Caco-2 (cell line): ENCODE results near the gene GSE1. TPM values are rescaled to one million over a fixed set of nuclear protein-coding genes. Genes with fewer than 3 reads are reported as not detected.

Experiments
- BruUV-seq: library from RNA; stranded (reverse); fragments of 400-500 nt; replicated peaks from 2 replicates; lab custom pipeline; 2021; lab: Mats Ljungman, UMichigan
- CTCF ChIA-PET: fragments of 300-600 bp; sonication (Branson Sonifier 250); formaldehyde crosslinking; loops from one replicate; lab custom pipeline; 2022; ENCODE audit warnings: antibody characterized with exemption; lab: Charles Lee
- POLR2A ChIA-PET: fragments of 300-600 bp; sonication (Branson Sonifier 250); formaldehyde crosslinking; loops from one replicate; lab custom pipeline; 2022; ENCODE audit warnings: antibody characterized with exemption; lab: Charles Lee
- DNase-seq, 2 experiments: peaks; one replicate each; pipeline versions ENCODE4 v3.0.0 to v3.0.0-alpha.2; 2020 to 2022
- H3K27me3 ChIP-seq: replicated peaks from 2 replicates; pipeline ENCODE4 v1.6.0; 2011; ENCODE audit warnings: low read length; ENCODE audit not compliant: control insufficient read depth, insufficient read depth
- H3K36me3 ChIP-seq: 2 replicates; pipeline ENCODE4 v1.5.1; 2011; ENCODE audit warnings: low read length; ENCODE audit not compliant: control insufficient read depth, insufficient read depth
- H3K4me1 ChIP-seq: fragments of 250-450 bp; sonication (Bioruptor Pico); 2 replicates; pipeline ENCODE4 v1.5.1; 2020; ENCODE audit warnings: mild to moderate bottlenecking
- H3K4me3 ChIP-seq: 2 replicates; pipeline ENCODE4 v1.5.1; 2011; ENCODE audit warnings: low read depth, mild to moderate bottlenecking, control low read depth, low read length
- H3K9me3 ChIP-seq: fragments of 250-450 bp; sonication (Bioruptor Pico); 2 replicates; pipeline ENCODE4 v1.5.1; 2020; ENCODE audit warnings: mild to moderate bottlenecking, moderate library complexity
- H3K27ac Mint-ChIP-seq: one replicate; pipeline ENCODE4 v1.8.0; 2022; ENCODE audit warnings: mixed read lengths; ENCODE audit not compliant: unreplicated experiment
- H3K27me3 Mint-ChIP-seq: one replicate; pipeline ENCODE4 v1.8.0; 2022; ENCODE audit warnings: mixed read lengths; ENCODE audit not compliant: insufficient read depth, unreplicated experiment
- H3K36me3 Mint-ChIP-seq: one replicate; pipeline ENCODE4 v1.8.0; 2022; ENCODE audit warnings: mild to moderate bottlenecking, mixed read lengths; ENCODE audit not compliant: insufficient read depth, unreplicated experiment
- H3K4me1 Mint-ChIP-seq: one replicate; pipeline ENCODE4 v1.8.0; 2022; ENCODE audit warnings: low read depth, mixed read lengths; ENCODE audit not compliant: unreplicated experiment
- H3K4me3 Mint-ChIP-seq: one replicate; pipeline ENCODE4 v1.8.0; 2022; ENCODE audit warnings: mild to moderate bottlenecking, moderate library complexity, mixed read lengths; ENCODE audit not compliant: unreplicated experiment
- H3K9me3 Mint-ChIP-seq: one replicate; pipeline ENCODE4 v1.8.0; 2022; ENCODE audit warnings: mixed read lengths; ENCODE audit not compliant: unreplicated experiment
- CTCF ChIP-seq, 2 experiments: fragments of 200-600 bp in 1 of 2; IDR thresholded peaks; 1 replicate in 1 of 2; 2 replicates in 1 of 2; pipeline versions ENCODE4 v1.5.1 to v1.8.0; 2011 to 2022; ENCODE audit warnings: antibody characterized with exemption in 1 of 2, control low read depth in 1 of 2, inconsistent platforms in 1 of 2, low read depth in 1 of 2, low read length in 1 of 2, mild to moderate bottlenecking in 1 of 2, moderate library complexity in 1 of 2; ENCODE audit not compliant: insufficient read depth in 1 of 2, severe bottlenecking in 1 of 2, unreplicated experiment in 1 of 2
- intact Hi-C: fragments of 100-400 bp; cut with micrococcal nuclease; formaldehyde crosslinking; loops from one replicate; pipeline ENCODE4 v1.10.0; 2022; ENCODE audit not compliant: unreplicated experiment
- total RNA-seq: library from RNA; stranded (reverse); gene quantifications from 2 replicates; pipeline ENCODE4 v1.2.3, GENCODE V29; 2022

GSE1 gene
- total RNA-seq, 1 experiment from 2014 or later, result 142 TPM

- no peak for TF ChIP-seq CTCF (IDR thresholded peaks at IDR 0.05; ENCODE audit: insufficient read depth in 1 of 2, low read depth in 1 of 2, low read length in 1 of 2, severe bottlenecking in 1 of 2, unreplicated experiment in 1 of 2)
- Histone ChIP-seq H3K27me3 (no peaks in the 10 kb centered on the region), H3K36me3 (no peaks in the 10 kb centered on the region), H3K9me3 (no peaks in the 10 kb centered on the region), H3K4me1 (peaks cover 10% of the 10 kb centered on the region; the same call in 1 of the 2 replicates), H3K4me3 (no peak overlapping the region)
- Mint-ChIP-seq H3K27ac (no peak overlapping the region), H3K4me1 (peaks cover 13% of the 10 kb centered on the region), H3K9me3 (no peaks in the 10 kb centered on the region), H3K36me3 (no peaks in the 10 kb centered on the region), H3K27me3 (no peaks in the 10 kb centered on the region), H3K4me3 (no peak overlapping the region)
- ChIA-PET CTCF (no interaction called here), POLR2A (no interaction called here)
- BruUV-seq, result no TSS peak
- intact Hi-C loops, result no loop called here
- no peak for DNase-seq
Observed at GRCh38 chr16:85595812-85596502, 17.2 kb upstream of the GSE1 start.

- TF ChIP-seq CTCF (IDR thresholded peaks at IDR 0.05; ENCODE audit: insufficient read depth in 1 of 2, low read depth in 1 of 2, low read length in 1 of 2, severe bottlenecking in 1 of 2, unreplicated experiment in 1 of 2), result no peak
- CTCF ChIA-PET, result no interaction called here
- H3K4me1 ChIP-seq, result peaks cover 19% of the 10 kb centered on the region; the same call in 1 of the 2 replicates
- H3K27me3 ChIP-seq, result no peaks in the 10 kb centered on the region
- H3K4me3 Mint-ChIP-seq, result no peak overlapping the region
- H3K36me3 ChIP-seq, result no peaks in the 10 kb centered on the region
- no TSS peak for BruUV-seq
- H3K27me3 Mint-ChIP-seq, result no peaks in the 10 kb centered on the region
- no peak overlapping the region for H3K27ac Mint-ChIP-seq
- peaks cover 18% of the 10 kb centered on the region for H3K4me1 Mint-ChIP-seq
- intact Hi-C loops, result no loop called here
- no peaks in the 10 kb centered on the region for H3K9me3 ChIP-seq
- no peak for DNase-seq
- POLR2A ChIA-PET, result no interaction called here
- H3K4me3 ChIP-seq, result no peak overlapping the region
- H3K9me3 Mint-ChIP-seq, result no peaks in the 10 kb centered on the region
- no peaks in the 10 kb centered on the region for H3K36me3 Mint-ChIP-seq
Observed at GRCh38 chr16:85598141-85598540, 15.0 kb upstream of the GSE1 start.

GRCh38 chr16:85600078-85600477 is 13.0 kb upstream of the GSE1 start:
- TF ChIP-seq CTCF (IDR thresholded peaks at IDR 0.05; ENCODE audit: insufficient read depth in 1 of 2, low read depth in 1 of 2, low read length in 1 of 2, severe bottlenecking in 1 of 2, unreplicated experiment in 1 of 2), result no peak
- DNase-seq, result no peak
- H3K4me1 ChIP-seq, result peaks cover 12% of the 10 kb centered on the region; the same call in 1 of the 2 replicates
- intact Hi-C loops, result no loop called here
- H3K36me3 Mint-ChIP-seq, result peaks cover 4% of the 10 kb centered on the region
- no peaks in the 10 kb centered on the region for H3K9me3 ChIP-seq
- ChIA-PET CTCF (interaction anchor here (1.4 kb wide), 1 partner anchor 43 kb away, joined by 3 read pairs; no protein-coding TSS in a partner anchor), POLR2A (interaction anchor here (0.5 kb wide), 1 partner anchor 12 kb away, joined by 3 read pairs; no protein-coding TSS in a partner anchor)
- no peaks in the 10 kb centered on the region for H3K27me3 ChIP-seq
- H3K36me3 ChIP-seq, result no peaks in the 10 kb centered on the region
- H3K9me3 Mint-ChIP-seq, result no peaks in the 10 kb centered on the region
- no peak overlapping the region for H3K27ac Mint-ChIP-seq
- no peak overlapping the region for H3K4me3 ChIP-seq
- H3K4me3 Mint-ChIP-seq, result no peak overlapping the region
- H3K27me3 Mint-ChIP-seq, result no peaks in the 10 kb centered on the region
- BruUV-seq, result no TSS peak
- peaks cover 12% of the 10 kb centered on the region for H3K4me1 Mint-ChIP-seq
